ENCODE results near the gene LHX2.

GRCh38 chr9:124042201-124042721 lies 30.7 kb downstream of the LHX2 start:
- no peak for TF ChIP-seq FOXM1 (IDR thresholded peaks at IDR 0.05; ENCODE audit: borderline replicate concordance, low read depth)
- no peak for TF ChIP-seq EP300 (IDR thresholded peaks at IDR 0.05; ENCODE audit: borderline replicate concordance)
- TF ChIP-seq RAD21 (IDR thresholded peaks at IDR 0.05; ENCODE audit: low read depth): no peak
- no peak for TF ChIP-seq CREB1 (IDR thresholded peaks at IDR 0.05; ENCODE audit: low read depth)
- no peak for TF ChIP-seq NFIC (IDR thresholded peaks at IDR 0.05)
- no peak for TF ChIP-seq REST (IDR thresholded peaks at IDR 0.05; ENCODE audit: low read depth)
- TF ChIP-seq CEBPB (IDR thresholded peaks at IDR 0.05): no peak
- no peak for TF ChIP-seq MAX (IDR thresholded peaks at IDR 0.05)
- TF ChIP-seq TEAD4 (IDR thresholded peaks at IDR 0.05): no peak
- TF ChIP-seq TAF1 (IDR thresholded peaks at IDR 0.05; ENCODE audit: low read depth): no peak
- TF ChIP-seq YY1 (IDR thresholded peaks at IDR 0.05; ENCODE audit: low read depth): no peak
- no peak for TF ChIP-seq TCF12 (IDR thresholded peaks at IDR 0.05; ENCODE audit: low read depth)
- no peak for TF ChIP-seq USF1 (IDR thresholded peaks at IDR 0.05)
- TF ChIP-seq EGR1 (IDR thresholded peaks at IDR 0.05): no peak
